ENCODE measurements around the gene USP44. TPM values are rescaled to one million over a fixed set of nuclear protein-coding genes. Genes with fewer than 3 reads are reported as not detected.
"Not testable (repeated sequence)": the region's sequence is repeated elsewhere in the genome, so short reads cannot be mapped to it uniquely, and the experiment has no call there.

The USP44 gene
- polyA plus RNA-seq, 1 experiment, result 1.2 TPM

DNA sequence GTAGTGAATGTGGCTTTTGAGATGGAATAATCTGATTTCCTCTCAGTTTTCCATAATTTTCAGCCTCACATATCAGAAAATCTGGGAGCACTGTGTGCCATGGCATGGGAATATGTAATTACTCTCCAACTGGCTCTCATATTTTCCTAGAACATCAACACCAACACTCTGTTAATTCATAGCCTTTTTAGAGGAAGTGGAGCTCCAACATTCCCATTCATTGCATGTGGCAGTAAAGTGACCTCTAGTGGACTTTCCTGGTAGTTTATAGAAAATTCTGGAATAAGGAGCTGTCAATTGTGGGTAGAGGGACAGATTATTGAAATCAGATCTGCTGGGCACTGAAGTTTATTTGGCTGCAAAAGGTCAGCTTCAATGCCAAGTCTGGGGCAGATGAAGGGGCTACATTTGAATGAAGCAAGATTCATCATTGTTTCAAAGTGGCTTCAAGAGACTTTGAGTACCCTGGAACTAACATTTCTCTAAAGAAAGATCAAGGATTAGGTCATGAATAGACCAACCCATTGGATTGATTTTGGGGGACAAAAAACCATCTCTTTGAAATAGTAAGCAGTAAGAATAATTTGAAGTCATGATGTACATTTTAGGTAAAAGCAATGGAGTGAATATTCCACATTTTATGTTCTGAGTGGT is 23.6 kb upstream of the USP44 start:
- no peaks in the 10 kb centered on the region; the same call in 1 of the 2 replicates for H3K27me3 ChIP-seq (ENCODE audit: control insufficient read depth, insufficient read depth, low read length)
- ChIA-PET POLR2A (no interaction called here), CTCF (interaction anchor here (0.6 to 11.6 kb wide), 19 partner anchors 10 to 1030 kb away, joined by 3 to 123 read pairs (median 4); no protein-coding TSS in a partner anchor)
- no peaks in the 10 kb centered on the region for H3K36me3 ChIP-seq (ENCODE audit: control insufficient read depth, insufficient read depth, low read length)
- H3K4me3 ChIP-seq (ENCODE audit: low read depth, low read length), result no peak overlapping the region
- DNase-seq (ENCODE audit: low read depth), result no peak
- TF ChIP-seq, protein P1, sequence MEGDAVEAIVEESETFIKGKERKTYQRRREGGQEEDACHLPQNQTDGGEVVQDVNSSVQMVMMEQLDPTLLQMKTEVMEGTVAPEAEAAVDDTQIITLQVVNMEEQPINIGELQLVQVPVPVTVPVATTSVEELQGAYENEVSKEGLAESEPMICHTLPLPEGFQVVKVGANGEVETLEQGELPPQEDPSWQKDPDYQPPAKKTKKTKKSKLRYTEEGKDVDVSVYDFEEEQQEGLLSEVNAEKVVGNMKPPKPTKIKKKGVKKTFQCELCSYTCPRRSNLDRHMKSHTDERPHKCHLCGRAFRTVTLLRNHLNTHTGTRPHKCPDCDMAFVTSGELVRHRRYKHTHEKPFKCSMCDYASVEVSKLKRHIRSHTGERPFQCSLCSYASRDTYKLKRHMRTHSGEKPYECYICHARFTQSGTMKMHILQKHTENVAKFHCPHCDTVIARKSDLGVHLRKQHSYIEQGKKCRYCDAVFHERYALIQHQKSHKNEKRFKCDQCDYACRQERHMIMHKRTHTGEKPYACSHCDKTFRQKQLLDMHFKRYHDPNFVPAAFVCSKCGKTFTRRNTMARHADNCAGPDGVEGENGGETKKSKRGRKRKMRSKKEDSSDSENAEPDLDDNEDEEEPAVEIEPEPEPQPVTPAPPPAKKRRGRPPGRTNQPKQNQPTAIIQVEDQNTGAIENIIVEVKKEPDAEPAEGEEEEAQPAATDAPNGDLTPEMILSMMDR (IDR thresholded peaks at IDR 0.05; ENCODE audit: insufficient read depth, low read depth, low read length), result peak; percentile 76

DNA sequence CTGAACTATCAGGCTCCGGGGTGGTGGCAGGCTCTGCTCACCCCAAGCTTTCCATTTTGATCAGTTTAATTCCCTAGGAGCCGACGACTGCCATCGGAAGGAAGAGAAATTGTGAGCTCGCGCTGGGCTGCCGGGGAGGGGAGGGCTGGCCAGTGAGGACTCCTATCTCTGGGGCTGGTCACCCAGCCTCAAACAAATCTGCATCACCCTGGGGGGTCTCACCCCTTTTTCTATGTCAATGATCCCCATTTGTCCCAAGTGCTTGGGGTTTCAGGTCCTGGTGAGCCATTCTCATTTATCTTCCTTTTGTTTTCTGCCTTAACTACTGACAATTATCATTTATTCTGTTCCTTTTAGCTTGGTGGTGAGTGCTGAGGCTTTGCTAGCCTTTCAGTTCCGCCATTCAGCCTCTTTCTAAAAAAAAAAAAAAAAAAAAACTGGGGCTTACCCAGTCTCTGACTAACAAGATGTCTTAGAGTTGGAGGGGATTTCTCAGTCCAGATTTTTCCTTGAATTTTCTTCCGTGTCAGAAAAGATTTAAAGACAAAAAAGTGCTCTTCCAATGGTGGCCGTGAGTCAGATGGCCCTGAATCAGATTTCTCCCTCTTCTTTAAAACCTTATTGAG is 22.8 kb upstream of the USP44 start:
- Histone ChIP-seq H3K4me3 (ENCODE audit: low read depth, low read length) (no peak overlapping the region), H3K36me3 (ENCODE audit: control insufficient read depth, insufficient read depth, low read length) (no peaks in the 10 kb centered on the region), H3K27me3 (ENCODE audit: control insufficient read depth, insufficient read depth, low read length) (no peaks in the 10 kb centered on the region; the same call in 1 of the 2 replicates)
- no peak for DNase-seq (ENCODE audit: low read depth)
- TF ChIP-seq, protein P1 (IDR thresholded peaks at IDR 0.05; ENCODE audit: insufficient read depth, low read depth, low read length), result no peak
- ChIA-PET POLR2A (no interaction called here), CTCF (interaction anchor here (0.6 to 11.6 kb wide), 13 partner anchors 11 to 1029 kb away, joined by 3 to 123 read pairs (median 4); no protein-coding TSS in a partner anchor)

- POLR2A ChIA-PET, result no interaction called here
- H3K36me3 ChIP-seq (ENCODE audit: control insufficient read depth, insufficient read depth, low read length), result no peaks in the 10 kb centered on the region
- peaks cover under 1% of the 10 kb centered on the region; the same call in 1 of the 2 replicates for H3K27me3 ChIP-seq (ENCODE audit: control insufficient read depth, insufficient read depth, low read length)
- CTCF ChIA-PET, result interaction anchor here (0.7 to 2.3 kb wide), 5 partner anchors 8 to 705 kb away, joined by 3 to 10 read pairs (median 4); no protein-coding TSS in a partner anchor
- H3K4me3 ChIP-seq (ENCODE audit: low read depth, low read length), result no peak overlapping the region
- TF ChIP-seq, protein P1 (IDR thresholded peaks at IDR 0.05; ENCODE audit: insufficient read depth, low read depth, low read length), result no peak
- no peak for DNase-seq (ENCODE audit: low read depth)
These were observed 20.1 kb upstream of the USP44 start for GRCh38 chr12:95571369-95571768.

- H3K4me3 ChIP-seq (ENCODE audit: low read depth, low read length); CTCF ChIA-PET; H3K36me3 ChIP-seq (ENCODE audit: control insufficient read depth, insufficient read depth, low read length); H3K27me3 ChIP-seq (ENCODE audit: control insufficient read depth, insufficient read depth, low read length); POLR2A ChIA-PET; DNase-seq (ENCODE audit: low read depth): not testable (repeated sequence)
These were observed 16.8 kb upstream of the USP44 start for GRCh38 chr12:95568045-95568444.

DNA sequence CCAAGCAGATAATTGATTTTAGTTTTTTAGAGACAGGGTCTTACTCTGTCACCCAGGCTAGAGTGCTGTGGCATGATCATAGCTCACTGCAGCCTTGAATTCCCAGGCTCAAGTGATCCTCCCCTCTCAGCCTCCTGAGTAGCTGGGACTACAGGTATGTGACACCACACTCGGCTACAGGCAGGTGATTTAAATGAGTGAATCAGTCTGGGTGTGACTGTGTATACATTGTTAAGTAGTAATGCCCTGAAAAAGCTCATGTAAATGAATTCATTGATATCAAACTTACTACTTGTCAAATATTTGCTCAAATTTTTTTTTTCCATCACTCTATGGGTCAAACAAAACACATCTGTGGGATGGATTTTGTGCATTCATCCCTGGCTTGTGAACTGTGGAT is 6.3 kb upstream of the USP44 start:
- no peak overlapping the region for H3K4me3 ChIP-seq (ENCODE audit: low read depth, low read length)
- ChIA-PET CTCF (interaction anchor here (0.6 to 0.9 kb wide), 2 partner anchors 1084 to 1412 kb away, joined by 3 read pairs; no protein-coding TSS in a partner anchor), POLR2A (no interaction called here)
- H3K27me3 ChIP-seq (ENCODE audit: control insufficient read depth, insufficient read depth, low read length), result peaks cover 3% of the 10 kb centered on the region; the same call in 1 of the 2 replicates
- no peak for DNase-seq (ENCODE audit: low read depth)
- TF ChIP-seq, protein P1 (IDR thresholded peaks at IDR 0.05; ENCODE audit: insufficient read depth, low read depth, low read length), result no peak
- H3K36me3 ChIP-seq (ENCODE audit: control insufficient read depth, insufficient read depth, low read length), result no peaks in the 10 kb centered on the region

Measured in BJ (cell line).